SU-DHL-6 (cell line): Measurements from ENCODE around the gene DLG1.

Experiments
- H2AFZ ChIP-seq: fragments of 200-600 bp; sonication (generic); 2 replicates; pipeline ENCODE4 v1.6.1; 2014; ENCODE audit warnings: low read depth, mild to moderate bottlenecking, moderate library complexity, mixed read lengths, antibody characterized with exemption, low read length; ENCODE audit not compliant: severe bottlenecking
- H3F3A ChIP-seq: fragments of 200-600 bp; shearing (Covaris generic); 2 replicates; pipeline ENCODE4 v1.6.0; 2016; ENCODE audit warnings: antibody characterized with exemption, mild to moderate bottlenecking; ENCODE audit not compliant: insufficient read depth
- H3K27ac ChIP-seq: fragments of 200-600 bp; sonication (generic); 2 replicates; pipeline ENCODE4 v1.5.1; 2016; ENCODE audit warnings: low read depth, mild to moderate bottlenecking, low read length, moderate library complexity, mixed read lengths
- H3K27me3 ChIP-seq: fragments of 200-600 bp; sonication (generic), shearing (Covaris generic); 2 replicates; pipeline ENCODE4 v1.6.0; 2014; ENCODE audit warnings: mild to moderate bottlenecking, low read length
- H3K36me3 ChIP-seq: fragments of 200-600 bp; sonication (generic); 2 replicates; pipeline ENCODE4 v1.6.1; 2014; ENCODE audit warnings: mild to moderate bottlenecking, low read length, mixed read lengths
- H3K4me2 ChIP-seq: fragments of 300-600, 200-600 bp; shearing (Covaris generic), sonication (generic); 2 replicates; pipeline ENCODE4 v1.6.0; 2014; ENCODE audit warnings: low read length, low read depth, mild to moderate bottlenecking; ENCODE audit not compliant: poor library complexity, severe bottlenecking
- H3K4me3 ChIP-seq: fragments of 200-600 bp; sonication (generic); 2 replicates; pipeline ENCODE4 v1.5.1; 2014; ENCODE audit warnings: antibody characterized with exemption, low read length, mild to moderate bottlenecking, mixed read lengths; ENCODE audit not compliant: insufficient read depth, poor library complexity, severe bottlenecking
- H3K79me2 ChIP-seq: fragments of 200-600 bp; sonication (generic); 2 replicates; pipeline ENCODE4 v1.6.1; 2014; ENCODE audit warnings: mild to moderate bottlenecking, low read length, moderate library complexity; ENCODE audit not compliant: insufficient read depth
- H3K9ac ChIP-seq: fragments of 200-600 bp; sonication (generic); 2 replicates; pipeline ENCODE4 v1.7.0; 2014; ENCODE audit warnings: mild to moderate bottlenecking, low read length
- H3K9me2 ChIP-seq: fragments of 200-600 bp; sonication (generic); replicated peaks from 2 replicates; pipeline ENCODE4 v1.6.1; 2014; ENCODE audit warnings: low read length; ENCODE audit not compliant: insufficient read depth
- H3K9me3 ChIP-seq: fragments of 200-600 bp; sonication (generic); 2 replicates; pipeline ENCODE4 v1.6.1; 2014; ENCODE audit warnings: low read length, mixed read lengths; ENCODE audit not compliant: insufficient read depth
- H4K20me1 ChIP-seq: fragments of 200-600 bp; sonication (generic); 2 replicates; pipeline ENCODE4 v1.6.1; 2014; ENCODE audit warnings: low read depth, mild to moderate bottlenecking, antibody characterized with exemption, low read length, moderate library complexity, mixed read lengths
- EZH2phosphoT487 ChIP-seq: fragments of 200-600 bp; sonication (generic), shearing (Covaris generic); conservative IDR thresholded peaks from 2 replicates; pipeline ENCODE4 v1.6.1; 2018; ENCODE audit warnings: mild to moderate bottlenecking, antibody characterized with exemption, low read length, moderate library complexity, mixed read lengths
- TF ChIP-seq, protein P1 (sequence below): fragments of 200-600 bp; sonication (generic); IDR thresholded peaks from one replicate; pipeline ENCODE4 v1.5.1; 2017; ENCODE audit warnings: antibody characterized with exemption, mild to moderate bottlenecking, low read length, moderate library complexity; ENCODE audit not compliant: insufficient read depth, poor library complexity, severe bottlenecking

Gene DLG1

DNA sequence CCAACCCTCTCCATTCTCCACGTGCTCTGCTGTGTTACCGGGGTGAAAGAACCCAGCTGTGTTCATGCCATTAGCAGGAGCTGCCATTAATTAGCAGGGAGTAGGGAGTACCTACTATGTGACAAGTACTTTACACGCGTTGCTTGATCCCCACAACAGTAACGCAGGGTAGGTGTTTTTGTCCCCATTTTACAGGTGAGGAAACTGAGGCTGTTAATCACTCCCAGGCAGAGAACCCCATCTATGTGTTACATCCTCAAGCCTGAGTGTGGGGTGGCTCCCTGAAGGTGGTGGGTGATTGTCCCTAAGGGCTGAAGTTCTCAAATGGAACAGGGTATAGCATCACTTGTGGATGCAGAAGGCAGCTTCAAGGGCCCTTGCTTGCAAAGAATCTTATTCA is 291.6 kb downstream of the DLG1 start:
- H4K20me1 ChIP-seq = no peaks in the 10 kb centered on the region
- no peaks in the 10 kb centered on the region for H3K27me3 ChIP-seq
- H3K9me2 ChIP-seq = no peaks in the 10 kb centered on the region
- no peak overlapping the region for H3K9ac ChIP-seq
- H3K4me3 ChIP-seq = no peak overlapping the region
- no peaks in the 10 kb centered on the region for H3K79me2 ChIP-seq
- H3F3A ChIP-seq = no peaks in the 10 kb centered on the region
- H2AFZ ChIP-seq = no peak overlapping the region
- no peaks in the 10 kb centered on the region for H3K9me3 ChIP-seq
- no peak for TF ChIP-seq EZH2phosphoT487
- TF ChIP-seq, protein P1, sequence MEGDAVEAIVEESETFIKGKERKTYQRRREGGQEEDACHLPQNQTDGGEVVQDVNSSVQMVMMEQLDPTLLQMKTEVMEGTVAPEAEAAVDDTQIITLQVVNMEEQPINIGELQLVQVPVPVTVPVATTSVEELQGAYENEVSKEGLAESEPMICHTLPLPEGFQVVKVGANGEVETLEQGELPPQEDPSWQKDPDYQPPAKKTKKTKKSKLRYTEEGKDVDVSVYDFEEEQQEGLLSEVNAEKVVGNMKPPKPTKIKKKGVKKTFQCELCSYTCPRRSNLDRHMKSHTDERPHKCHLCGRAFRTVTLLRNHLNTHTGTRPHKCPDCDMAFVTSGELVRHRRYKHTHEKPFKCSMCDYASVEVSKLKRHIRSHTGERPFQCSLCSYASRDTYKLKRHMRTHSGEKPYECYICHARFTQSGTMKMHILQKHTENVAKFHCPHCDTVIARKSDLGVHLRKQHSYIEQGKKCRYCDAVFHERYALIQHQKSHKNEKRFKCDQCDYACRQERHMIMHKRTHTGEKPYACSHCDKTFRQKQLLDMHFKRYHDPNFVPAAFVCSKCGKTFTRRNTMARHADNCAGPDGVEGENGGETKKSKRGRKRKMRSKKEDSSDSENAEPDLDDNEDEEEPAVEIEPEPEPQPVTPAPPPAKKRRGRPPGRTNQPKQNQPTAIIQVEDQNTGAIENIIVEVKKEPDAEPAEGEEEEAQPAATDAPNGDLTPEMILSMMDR = no peak
- no peak overlapping the region for H3K4me2 ChIP-seq
- H3K27ac ChIP-seq = no peak overlapping the region
- no peaks in the 10 kb centered on the region for H3K36me3 ChIP-seq

DNA sequence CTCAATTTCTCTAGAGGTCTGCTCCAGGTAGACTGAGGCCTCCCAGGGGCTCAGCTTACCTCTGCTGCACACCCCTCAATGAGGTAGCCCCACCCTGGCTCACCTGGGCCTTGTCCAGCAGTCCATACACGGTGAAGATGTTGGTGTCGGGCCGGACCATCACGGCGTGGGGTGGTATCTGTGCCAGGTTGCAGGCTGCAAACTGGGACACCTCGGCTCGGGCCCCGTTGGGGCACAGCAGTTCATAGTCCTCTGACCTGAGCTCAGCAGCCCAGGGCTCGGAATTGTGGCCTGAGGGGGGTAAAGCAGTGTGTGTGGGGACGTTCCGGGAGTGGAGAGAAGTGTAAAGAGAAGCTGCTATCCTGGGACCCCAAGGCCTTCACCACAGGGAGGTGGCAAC is 292.0 kb downstream of the DLG1 start:
- H4K20me1 ChIP-seq = no peaks in the 10 kb centered on the region
- TF ChIP-seq EZH2phosphoT487 = no peak
- TF ChIP-seq, protein P1 = no peak

DNA sequence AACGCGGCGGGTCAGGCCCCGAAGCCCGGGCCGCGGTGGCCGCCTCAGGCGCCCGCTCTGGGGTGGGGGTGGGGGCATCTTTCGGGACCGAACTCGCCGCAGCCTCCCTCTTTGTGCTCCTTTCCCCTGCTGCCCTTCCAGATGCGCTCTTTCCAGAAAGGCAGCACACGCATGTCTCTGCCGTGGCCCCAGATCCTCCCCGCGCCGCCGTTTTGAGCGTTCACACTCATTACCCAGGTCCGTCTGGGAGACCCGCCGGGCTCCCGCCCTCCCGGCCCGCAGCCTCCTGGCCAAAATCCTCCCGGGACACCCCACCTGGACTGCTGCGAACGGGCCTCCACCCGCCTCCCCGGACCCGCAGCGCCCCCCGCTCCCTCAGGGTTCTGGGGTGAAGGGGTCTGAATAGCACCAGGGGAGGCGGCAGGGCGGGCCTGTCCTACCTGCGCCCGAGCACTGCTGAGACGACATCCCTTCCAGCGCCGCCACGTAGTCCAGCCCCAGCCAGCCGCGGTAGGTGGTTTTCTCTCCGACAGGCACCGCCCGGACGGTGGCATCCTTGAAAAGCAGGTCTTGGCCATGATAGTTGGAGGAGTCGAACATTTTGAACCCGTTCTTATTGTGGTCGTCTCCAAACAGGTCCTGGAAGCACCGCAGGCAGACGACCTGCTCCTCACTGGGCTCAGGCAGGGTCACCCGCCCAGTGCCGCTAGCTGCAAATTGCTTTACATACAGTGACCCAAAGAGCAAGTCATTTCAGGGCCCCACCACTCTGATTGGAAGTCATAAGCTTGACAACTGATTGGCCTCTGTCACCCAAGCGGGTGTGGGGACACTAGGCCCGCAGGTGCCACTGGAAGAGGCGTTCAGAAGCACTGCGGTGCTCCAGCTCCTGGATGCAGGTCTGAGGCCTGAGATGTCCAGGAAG is 294.7 kb downstream of the DLG1 start:
- Histone ChIP-seq H3K9ac (peak overlapping the region; percentile 70), H3K27ac (no peak overlapping the region), H3K4me2 (peak overlapping the region; percentile 76), H3K9me2 (no peaks in the 10 kb centered on the region), H3K27me3 (no peaks in the 10 kb centered on the region), H3F3A (no peaks in the 10 kb centered on the region), H3K36me3 (no peaks in the 10 kb centered on the region), H3K79me2 (no peaks in the 10 kb centered on the region), H3K9me3 (no peaks in the 10 kb centered on the region), H2AFZ (peak overlapping the region; percentile 80), H4K20me1 (no peaks in the 10 kb centered on the region), H3K4me3 (peak overlapping the region; percentile 51)
- TF ChIP-seq, protein P1 = no peak
- TF ChIP-seq EZH2phosphoT487 = no peak

More for the DNA sequence above, 292.0 kb downstream of the DLG1 start:
- Histone ChIP-seq H3K9me2 (no peaks in the 10 kb centered on the region), H3F3A (no peaks in the 10 kb centered on the region), H3K27ac (no peak overlapping the region), H3K4me3 (no peak overlapping the region), H3K79me2 (no peaks in the 10 kb centered on the region), H3K36me3 (no peaks in the 10 kb centered on the region), H3K27me3 (no peaks in the 10 kb centered on the region), H2AFZ (no peak overlapping the region), H3K9me3 (no peaks in the 10 kb centered on the region), H3K9ac (no peak overlapping the region), H3K4me2 (no peak overlapping the region)
